Mesothelial cell of epicardium (in vitro differentiated cells): ENCODE data around the gene XRCC6. TPM values are rescaled to one million over a fixed set of nuclear protein-coding genes. Genes with fewer than 3 reads are reported as not detected.

Experiments
- DNase-seq, 2 experiments: peaks; one replicate each; pipeline ENCODE4 v3.0.0; 2021; ENCODE audit warnings: low spot score in 2 of 2; ENCODE audit not compliant: unreplicated experiment in 2 of 2
- H3K27ac Mint-ChIP-seq: 2 replicates; pipeline ENCODE4 v1.8.0; 2021; ENCODE audit warnings: mixed read lengths
- H3K27me3 Mint-ChIP-seq: 2 replicates; pipeline ENCODE4 v1.8.0; 2021; ENCODE audit warnings: low read depth, mixed read lengths
- H3K36me3 Mint-ChIP-seq: 2 replicates; pipeline ENCODE4 v1.8.0; 2021; ENCODE audit warnings: mixed read lengths
- H3K4me1 Mint-ChIP-seq: 2 replicates; pipeline ENCODE4 v1.8.0; 2021; ENCODE audit warnings: mixed read lengths
- H3K4me3 Mint-ChIP-seq: 2 replicates; pipeline ENCODE4 v1.8.0; 2021; ENCODE audit warnings: mild to moderate bottlenecking, moderate library complexity, mixed read lengths
- H3K9me3 Mint-ChIP-seq: 2 replicates; pipeline ENCODE4 v1.8.0; 2021; ENCODE audit warnings: mixed read lengths
- total RNA-seq: library from RNA; stranded (reverse); gene quantifications from 3 replicates; pipeline ENCODE4 v1.2.1, GENCODE V29; 2021
- TF ChIP-seq, protein P1 (sequence below): fragments of 200-600 bp; sonication (generic); IDR thresholded peaks from one replicate; pipeline ENCODE4 v1.5.0; 2021; ENCODE audit warnings: antibody characterized with exemption; ENCODE audit not compliant: unreplicated experiment

Gene XRCC6
- total RNA-seq, 1 donor from 2014 or later = 221 TPM

DNA sequence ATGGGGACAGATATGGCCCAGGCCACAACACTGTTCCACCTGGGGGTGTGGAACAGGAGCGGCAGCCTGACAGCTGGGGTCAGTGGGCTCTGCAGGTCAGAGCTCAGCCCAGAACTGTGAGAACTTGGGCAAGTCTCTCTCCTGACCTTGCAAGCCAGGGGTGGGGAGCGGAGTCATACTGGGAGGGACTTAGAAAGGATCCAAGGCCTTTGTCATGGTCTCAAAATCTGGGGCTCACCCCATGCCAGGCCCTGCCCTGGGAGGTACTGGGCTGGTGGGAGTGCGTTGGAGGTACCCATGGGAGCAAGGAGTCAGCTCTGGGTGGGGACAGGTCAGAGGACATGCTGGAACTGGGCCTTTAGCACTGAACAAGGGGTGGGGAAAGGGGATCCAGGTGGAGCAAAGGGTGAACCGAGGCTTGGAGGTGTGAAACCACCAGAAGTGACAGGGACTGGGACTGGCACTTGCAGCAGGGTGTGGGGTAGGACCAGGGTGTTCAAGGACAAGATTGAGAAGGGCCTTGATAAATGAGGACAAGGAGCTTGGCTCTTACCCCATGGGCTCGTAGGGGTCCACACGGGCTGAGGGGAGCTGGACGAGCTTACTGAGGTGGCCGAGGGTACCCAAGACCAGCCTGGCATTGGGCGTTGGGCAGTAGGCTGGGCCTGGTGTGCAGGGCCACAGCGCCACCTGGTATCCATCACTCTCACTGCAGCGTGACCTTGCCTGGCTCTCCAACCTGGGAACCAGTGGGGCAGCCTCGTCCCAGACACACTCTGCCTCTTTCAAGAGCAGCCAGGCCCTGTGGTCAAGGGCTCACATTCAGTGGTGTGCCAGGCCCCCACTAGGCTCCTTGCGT, 24.1 kb upstream of the XRCC6 start:
- TF ChIP-seq, protein P1, sequence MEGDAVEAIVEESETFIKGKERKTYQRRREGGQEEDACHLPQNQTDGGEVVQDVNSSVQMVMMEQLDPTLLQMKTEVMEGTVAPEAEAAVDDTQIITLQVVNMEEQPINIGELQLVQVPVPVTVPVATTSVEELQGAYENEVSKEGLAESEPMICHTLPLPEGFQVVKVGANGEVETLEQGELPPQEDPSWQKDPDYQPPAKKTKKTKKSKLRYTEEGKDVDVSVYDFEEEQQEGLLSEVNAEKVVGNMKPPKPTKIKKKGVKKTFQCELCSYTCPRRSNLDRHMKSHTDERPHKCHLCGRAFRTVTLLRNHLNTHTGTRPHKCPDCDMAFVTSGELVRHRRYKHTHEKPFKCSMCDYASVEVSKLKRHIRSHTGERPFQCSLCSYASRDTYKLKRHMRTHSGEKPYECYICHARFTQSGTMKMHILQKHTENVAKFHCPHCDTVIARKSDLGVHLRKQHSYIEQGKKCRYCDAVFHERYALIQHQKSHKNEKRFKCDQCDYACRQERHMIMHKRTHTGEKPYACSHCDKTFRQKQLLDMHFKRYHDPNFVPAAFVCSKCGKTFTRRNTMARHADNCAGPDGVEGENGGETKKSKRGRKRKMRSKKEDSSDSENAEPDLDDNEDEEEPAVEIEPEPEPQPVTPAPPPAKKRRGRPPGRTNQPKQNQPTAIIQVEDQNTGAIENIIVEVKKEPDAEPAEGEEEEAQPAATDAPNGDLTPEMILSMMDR = peak; percentile 37
- Mint-ChIP-seq H3K27me3 (no peaks in the 10 kb centered on the region), H3K4me1 (peaks cover 3% of the 10 kb centered on the region), H3K27ac (no peak overlapping the region), H3K36me3 (peaks cover 2% of the 10 kb centered on the region), H3K4me3 (no peak overlapping the region), H3K9me3 (no peaks in the 10 kb centered on the region)
- peak in 1 of 2 experiments; percentile 57 for DNase-seq

DNA sequence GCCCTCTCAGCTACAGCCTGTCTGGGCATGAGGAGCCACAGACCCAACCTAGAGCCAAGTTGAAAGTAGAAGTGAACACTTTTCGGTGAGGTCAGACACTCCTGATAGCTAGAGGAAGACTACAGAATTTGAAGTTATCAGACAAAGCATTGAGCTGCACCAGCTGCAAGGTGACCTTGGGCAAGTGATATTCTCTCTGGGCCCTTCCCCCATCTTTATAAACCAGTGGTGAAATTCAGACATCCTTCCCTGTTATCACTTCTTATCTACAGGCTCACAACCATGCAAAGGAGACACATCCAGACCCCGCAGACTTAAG, 23.5 kb upstream of the XRCC6 start:
- peaks cover 2% of the 10 kb centered on the region for H3K36me3 Mint-ChIP-seq
- no peak overlapping the region for H3K27ac Mint-ChIP-seq
- no peak overlapping the region for H3K4me3 Mint-ChIP-seq
- H3K9me3 Mint-ChIP-seq = no peaks in the 10 kb centered on the region
- peaks cover 3% of the 10 kb centered on the region for H3K4me1 Mint-ChIP-seq
- DNase-seq = no peak
- TF ChIP-seq, protein P1 = no peak
- H3K27me3 Mint-ChIP-seq = no peaks in the 10 kb centered on the region

DNA sequence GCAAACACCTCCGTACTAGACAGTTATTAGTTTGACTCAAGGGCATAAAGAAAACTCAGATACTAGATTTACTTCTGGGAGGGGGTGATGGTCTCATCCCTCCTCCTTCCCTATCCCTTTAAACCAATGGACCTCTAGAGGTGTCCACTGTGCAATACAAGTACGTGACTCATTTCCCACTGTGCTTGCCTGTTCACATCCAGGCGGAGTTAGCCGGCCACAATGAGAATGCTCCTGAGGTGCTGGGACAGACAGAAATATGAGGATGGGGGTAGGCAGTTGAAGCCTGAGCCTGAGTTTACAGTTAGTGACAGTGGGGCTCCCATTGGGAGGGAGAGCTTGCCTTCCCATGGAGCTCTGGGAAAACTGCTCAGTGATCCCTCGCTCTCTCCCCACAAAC, 23.0 kb upstream of the XRCC6 start:
- Mint-ChIP-seq H3K9me3 (no peaks in the 10 kb centered on the region), H3K27ac (peak overlapping the region; percentile 13), H3K36me3 (peaks cover 2% of the 10 kb centered on the region), H3K4me1 (peaks cover 3% of the 10 kb centered on the region), H3K27me3 (no peaks in the 10 kb centered on the region), H3K4me3 (no peak overlapping the region)
- TF ChIP-seq, protein P1 = no peak
- DNase-seq = no peak

DNA sequence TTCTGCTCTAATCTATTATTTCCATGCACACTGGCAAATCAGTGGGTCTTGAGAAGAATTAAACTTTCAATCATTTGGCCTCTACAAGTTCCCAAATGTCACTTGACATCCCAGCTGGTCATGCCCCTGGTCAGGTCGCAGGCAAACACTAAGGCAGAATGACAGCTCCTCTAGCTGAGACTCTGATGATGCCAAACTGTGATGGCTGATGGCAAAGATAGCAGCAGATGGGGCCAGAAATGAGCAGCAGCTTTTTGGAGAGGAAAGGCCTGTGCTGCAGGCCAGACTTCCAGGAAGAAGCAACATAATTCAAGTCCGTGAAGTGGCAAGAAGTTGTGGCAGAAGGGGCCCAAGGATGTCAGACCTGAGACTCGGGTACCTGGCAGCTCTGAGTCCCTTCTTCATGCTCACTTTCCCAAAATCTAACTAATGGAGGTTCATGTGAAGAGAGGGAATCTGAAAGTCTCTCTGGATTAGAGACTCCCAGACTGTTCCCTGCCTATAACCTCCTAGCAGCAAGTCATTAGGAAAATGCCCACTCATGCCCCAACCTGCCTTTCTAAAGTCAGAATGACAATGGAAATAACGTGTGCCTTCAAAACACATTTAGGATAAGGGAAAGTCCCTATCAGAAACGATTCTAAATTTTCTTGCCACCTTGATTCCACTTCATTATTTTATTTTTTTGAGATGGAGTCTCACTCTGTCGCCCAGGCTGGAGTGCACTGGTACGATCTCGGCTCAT, 22.0 kb upstream of the XRCC6 start:
- no peaks in the 10 kb centered on the region for H3K27me3 Mint-ChIP-seq
- TF ChIP-seq, protein P1 = no peak
- no peaks in the 10 kb centered on the region for H3K9me3 Mint-ChIP-seq
- peaks cover 3% of the 10 kb centered on the region for H3K4me1 Mint-ChIP-seq
- H3K4me3 Mint-ChIP-seq = no peak overlapping the region
- DNase-seq = no peak
- peaks cover 2% of the 10 kb centered on the region for H3K36me3 Mint-ChIP-seq
- H3K27ac Mint-ChIP-seq = no peak overlapping the region

DNA sequence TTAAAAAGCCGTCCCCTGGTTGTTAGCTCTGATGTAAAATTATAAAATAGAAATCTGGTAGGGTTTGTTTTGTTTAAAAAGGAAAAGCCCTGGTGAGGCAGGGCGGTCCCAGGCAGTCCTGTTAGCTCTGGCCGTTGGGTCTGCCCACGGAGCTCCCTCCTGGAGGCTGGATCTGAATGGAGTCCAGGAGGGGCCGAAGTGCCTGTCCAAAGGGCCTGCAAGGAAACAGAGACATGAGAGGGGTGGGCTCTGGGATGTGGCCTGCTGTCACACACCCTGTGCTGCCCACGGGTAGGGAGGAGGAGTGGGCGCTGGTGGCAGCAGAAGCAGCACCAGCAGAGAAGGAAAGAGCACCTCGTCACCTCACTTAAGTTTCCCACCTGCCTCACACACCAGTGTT, 20.1 kb upstream of the XRCC6 start:
- H3K27ac Mint-ChIP-seq = no peak overlapping the region
- DNase-seq = no peak

More for the DNA sequence above, 20.1 kb upstream of the XRCC6 start:
- Mint-ChIP-seq H3K27me3 (no peaks in the 10 kb centered on the region), H3K4me1 (peaks cover 3% of the 10 kb centered on the region), H3K9me3 (no peaks in the 10 kb centered on the region), H3K4me3 (no peak overlapping the region), H3K36me3 (peaks cover 9% of the 10 kb centered on the region)
- TF ChIP-seq, protein P1 = no peak
